Measurements from ENCODE around the gene ARHGAP42.
"Not testable (repeated sequence)": the region's sequence is repeated elsewhere in the genome, so short reads cannot be mapped to it uniquely, and the experiment has no call there.

The ARHGAP42 gene

DNA sequence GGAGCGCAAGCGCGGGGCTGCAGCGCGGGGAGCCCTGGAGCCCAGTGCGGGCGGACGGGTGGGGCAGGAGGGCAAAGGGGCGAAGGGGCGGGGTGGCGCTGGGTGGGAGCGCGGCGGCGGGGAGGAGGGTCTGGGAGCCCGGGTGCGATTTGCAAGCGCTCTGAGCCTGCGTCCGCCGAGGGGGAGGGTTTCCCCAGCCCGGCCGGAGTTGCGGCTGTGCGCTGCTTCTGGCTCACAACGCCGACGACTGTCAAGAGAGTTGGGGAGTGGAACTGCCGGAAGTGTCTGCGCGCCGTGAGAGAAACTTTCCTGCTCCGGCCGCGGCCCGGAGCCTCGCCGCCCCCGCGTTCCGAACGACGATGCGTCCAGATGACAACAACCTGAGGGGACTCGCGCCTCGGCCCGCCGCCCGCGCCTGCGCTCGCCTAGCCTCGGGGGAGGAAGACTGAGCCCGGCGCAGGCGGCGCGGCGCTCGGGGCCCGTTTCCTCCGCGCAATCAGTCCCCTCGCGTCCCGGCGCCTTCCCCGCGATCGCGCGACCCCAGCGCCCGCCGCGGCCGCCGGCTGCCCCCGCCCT lies at the start of gene ARHGAP42:
Gene ARHGAP42 (plus strand): TSS at position 235 of the 576 bp plus-strand sequence. CDS start 391 bp downstream, outside the sequence.
- no peak for DNase-seq

- DNase-seq = peak; percentile 28
These were observed 49.4 kb upstream of the ARHGAP42 start for GRCh38 chr11:100637706-100638105.

DNA sequence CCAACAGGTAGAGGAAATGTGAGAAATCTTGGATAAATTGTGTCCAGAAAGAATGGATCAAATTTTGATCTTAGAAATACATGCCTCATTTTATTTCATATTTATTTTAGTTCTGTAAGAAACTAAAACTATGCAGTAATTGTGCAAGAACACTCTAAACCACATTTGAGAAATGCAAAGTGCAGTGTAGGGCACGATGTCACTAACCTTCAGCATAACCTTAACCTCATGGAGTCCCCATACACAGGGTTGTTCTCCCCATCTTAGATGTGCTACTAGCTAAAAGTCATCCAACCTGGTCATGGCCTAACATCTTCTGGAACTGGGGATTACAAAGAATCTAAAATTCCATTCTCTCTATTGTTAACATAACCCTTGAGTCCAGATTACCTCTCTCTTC lies 48.4 kb upstream of the ARHGAP42 start:
- DNase-seq = no peak

DNA sequence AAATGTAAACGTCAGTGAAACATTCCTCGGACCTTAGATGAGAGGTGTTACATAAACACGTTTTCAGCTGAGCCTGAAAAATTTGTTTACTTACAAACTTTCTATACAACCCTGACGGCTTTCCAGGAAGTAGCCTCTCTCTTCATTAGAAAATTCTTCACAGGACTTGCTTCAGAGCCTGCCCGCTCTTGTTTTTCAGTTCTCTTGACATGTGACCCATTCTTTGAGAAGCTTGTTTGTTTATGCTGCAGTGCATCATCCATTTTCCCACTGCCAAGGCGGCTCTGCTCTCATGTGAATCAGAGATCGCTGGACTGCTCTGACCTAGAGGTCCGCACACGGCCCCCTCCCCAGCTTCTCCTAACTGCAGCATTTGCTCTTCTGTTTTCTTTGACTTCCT lies 47.9 kb upstream of the ARHGAP42 start:
- no peak for DNase-seq

DNA sequence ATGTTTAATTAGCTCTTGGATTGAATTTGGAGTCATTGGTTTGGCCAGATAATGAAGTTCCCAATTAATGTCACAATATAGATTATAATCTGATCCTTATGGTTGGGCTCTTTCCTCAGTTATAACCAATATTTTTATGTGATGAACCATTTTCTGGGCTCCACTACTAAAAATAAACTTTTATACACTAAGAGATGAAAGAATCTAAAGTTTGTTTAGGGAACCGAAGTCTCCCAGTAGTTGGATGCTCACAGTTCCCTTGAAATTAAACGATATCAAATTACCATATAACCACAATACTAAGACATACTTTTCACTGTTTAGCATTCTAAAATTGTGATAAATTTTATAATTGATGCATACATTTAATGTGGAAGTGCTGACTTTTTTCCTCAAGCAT lies 47.0 kb upstream of the ARHGAP42 start:
- DNase-seq = no peak

DNA sequence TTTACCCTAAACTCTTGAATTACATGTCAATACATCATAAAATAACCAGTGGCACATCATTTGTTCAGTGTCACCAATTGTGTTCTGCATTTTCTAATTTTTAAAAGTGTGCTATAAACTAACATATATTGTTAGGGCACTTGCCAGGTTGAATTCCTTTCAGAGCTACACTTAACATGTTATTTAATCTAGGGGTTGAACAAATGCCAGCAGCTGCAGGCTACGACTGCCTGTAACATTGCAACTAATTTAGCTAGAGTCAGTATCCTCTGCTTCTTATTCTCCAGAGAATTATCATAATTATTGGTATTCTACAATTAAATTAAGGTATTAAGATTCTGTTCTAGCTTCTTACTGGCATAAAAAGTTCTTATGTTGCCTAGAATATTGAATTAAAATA lies 46.4 kb upstream of the ARHGAP42 start:
- no peak for DNase-seq

GRCh38 chr11:100641456-100641855 lies 45.6 kb upstream of the ARHGAP42 start:
- DNase-seq = no peak

- DNase-seq = no peak
These were observed 40.5 kb upstream of the ARHGAP42 start for GRCh38 chr11:100646545-100646944.

- no peak for DNase-seq
These were observed 39.2 kb upstream of the ARHGAP42 start for GRCh38 chr11:100647861-100648260.

GRCh38 chr11:100663583-100663982 lies 23.5 kb upstream of the ARHGAP42 start:
- DNase-seq = no peak

GRCh38 chr11:100663996-100664395 lies 23.1 kb upstream of the ARHGAP42 start:
- no peak for DNase-seq

GRCh38 chr11:100666816-100667215 lies 20.3 kb upstream of the ARHGAP42 start:
- not testable (repeated sequence) for DNase-seq

DNA sequence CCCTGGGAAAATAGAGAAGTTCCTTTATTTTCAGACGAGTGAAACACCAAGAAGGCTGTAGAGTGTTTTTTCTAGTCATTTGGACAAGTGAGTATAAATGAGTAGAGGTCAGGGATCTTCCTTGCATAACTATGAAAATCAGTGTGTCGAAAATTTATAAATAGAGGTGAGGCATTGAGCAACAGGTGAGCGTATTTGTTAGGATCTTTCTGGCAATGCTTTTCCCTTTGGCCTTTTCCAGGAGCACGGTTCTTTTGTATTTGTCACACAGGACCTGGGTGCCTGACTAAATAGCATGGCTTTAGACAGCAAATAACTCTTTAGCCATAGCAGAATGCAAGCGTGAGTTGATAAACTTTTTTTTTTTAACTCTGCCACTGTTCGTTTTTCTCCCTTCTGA lies 19.6 kb upstream of the ARHGAP42 start:
- no peak for DNase-seq

DNA sequence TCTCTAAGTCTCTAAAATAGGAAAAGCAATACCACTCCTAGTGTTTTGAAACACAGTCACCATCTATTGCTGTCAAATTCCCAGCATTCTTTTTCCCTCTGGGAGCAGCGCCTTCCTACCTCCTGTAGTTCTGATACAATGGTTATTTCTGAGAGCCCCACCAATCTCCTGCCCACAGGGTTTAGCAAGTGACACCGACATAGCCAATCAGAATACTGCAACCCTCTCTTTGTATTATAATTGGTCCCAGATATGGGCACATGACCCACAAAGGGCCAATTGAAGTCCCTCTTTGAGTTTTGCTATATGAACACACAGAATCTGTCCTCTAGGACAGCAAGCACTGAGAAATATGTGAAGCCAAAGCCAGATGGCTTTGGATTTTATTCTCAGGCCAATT lies 16.9 kb upstream of the ARHGAP42 start:
- DNase-seq = no peak

GRCh38 chr11:100671471-100671870 lies 15.6 kb upstream of the ARHGAP42 start:
- no peak for DNase-seq

DNA sequence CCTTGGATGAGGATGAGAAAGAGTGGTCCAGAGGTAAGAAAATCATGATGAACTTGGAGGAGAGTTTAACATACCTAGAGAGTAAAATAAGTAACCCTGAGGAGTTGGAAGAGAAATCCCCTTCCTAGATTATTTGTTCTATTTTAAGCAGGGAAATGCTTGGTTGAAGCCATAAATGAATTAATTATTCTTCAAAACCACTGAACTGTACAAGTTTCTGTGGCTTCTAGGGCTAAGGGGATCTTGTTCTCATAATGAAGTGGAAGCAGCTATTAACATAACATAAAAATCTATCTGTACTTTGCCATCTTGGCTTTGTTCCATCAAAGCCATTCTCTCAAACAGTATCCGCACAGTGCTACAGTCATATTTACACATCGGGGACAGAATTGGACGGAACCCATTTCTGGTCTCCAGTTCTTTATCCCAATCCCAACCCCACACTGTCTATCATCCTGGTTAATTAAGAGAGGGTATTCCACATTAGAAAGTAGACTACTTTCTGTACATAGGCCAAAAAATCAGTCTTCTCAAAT lies 14.5 kb upstream of the ARHGAP42 start:
- no peak for DNase-seq

DNA sequence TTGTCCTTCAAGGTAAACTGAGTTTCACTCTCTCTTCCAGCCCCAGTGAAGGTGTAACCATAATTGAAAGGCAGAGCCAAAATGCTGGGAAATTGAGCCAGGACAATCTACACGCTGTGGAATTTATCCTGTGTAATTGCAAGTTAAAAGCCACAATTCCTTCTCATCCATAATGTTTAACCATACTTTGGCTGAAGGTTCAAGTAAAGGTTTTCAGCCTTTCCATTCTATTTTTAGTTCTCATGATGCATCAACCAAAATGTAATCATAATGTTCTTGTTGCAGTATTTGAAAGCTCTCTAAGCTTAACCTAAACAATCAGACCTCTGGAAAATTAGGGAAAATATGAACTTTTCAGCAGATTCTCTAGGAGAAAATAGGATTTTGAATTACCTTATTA lies 14.0 kb upstream of the ARHGAP42 start:
- DNase-seq = no peak

- DNase-seq = no peak
These were observed 12.9 kb upstream of the ARHGAP42 start for GRCh38 chr11:100674212-100674611.

- no peak for DNase-seq
These were observed 11.9 kb upstream of the ARHGAP42 start for GRCh38 chr11:100675115-100675650.

DNA sequence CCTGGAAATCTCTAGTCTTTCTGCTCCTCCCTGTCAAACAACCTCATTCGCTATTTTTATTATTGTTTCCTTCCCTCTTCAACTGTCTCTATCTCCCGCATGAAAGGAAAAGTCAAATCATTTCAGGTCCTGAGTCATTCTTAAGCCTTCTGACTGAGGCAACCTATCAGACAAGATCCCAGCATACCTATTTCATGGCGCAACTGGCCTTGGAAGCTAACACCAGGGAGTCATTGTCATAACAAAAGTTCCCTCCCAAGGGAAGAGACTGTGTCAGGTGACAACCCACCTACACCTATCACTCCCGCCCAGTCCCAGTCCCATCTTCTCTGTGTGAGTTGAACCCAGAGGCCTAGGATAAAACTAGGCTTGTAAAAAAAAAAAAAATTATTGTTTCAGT lies 10.2 kb upstream of the ARHGAP42 start:
- DNase-seq = no peak

DNA sequence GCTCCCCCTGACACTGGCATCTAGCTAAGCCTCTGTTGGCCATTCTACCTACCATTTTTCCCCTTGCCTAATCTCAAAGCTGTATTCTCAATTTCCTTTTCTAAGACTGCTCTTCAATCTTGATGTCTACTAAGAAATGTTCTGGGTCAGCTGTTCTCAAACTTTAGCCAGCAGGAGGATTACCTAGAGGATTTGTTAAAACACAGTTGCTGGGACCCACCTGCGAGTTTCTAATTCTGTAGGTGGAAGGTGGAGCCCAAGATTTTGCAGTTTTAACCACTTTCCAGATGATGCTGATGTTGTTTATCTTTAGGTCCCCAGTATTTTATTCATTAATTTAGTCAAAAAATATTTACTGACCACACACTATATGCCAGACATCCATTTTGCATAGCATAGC lies 9.3 kb upstream of the ARHGAP42 start:
- DNase-seq = no peak

GRCh38 chr11:100680070-100680469 lies 7.0 kb upstream of the ARHGAP42 start:
- peak; percentile 56 for DNase-seq

DNA sequence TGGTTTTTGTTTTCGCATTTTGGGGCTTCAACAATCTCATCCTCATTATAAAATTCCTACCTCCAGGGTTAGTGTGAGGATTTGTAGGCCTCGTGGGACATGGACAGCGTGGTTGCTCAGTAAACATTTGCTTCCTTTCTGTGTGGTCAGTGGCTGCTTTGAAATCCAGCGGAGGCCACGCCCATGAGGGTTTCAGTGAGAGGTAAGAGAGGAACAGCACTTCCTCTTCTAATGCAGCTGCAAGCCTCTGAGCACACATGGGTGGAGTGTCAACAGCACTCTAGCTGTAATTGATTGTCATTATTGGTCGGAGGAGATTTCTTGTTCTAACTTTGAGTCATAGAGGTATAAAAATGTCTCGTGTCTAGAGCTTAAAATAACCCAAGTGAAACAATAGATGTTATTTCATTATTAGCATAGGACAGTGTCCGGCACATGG lies 6.0 kb upstream of the ARHGAP42 start:
- DNase-seq = no peak

- DNase-seq = no peak
These were observed 4.7 kb upstream of the ARHGAP42 start for GRCh38 chr11:100682247-100682969.
